Stimulated activated CD4-positive, alpha-beta T cell treated with anti-CD3 and anti-CD28 coated beads, Interleukin-12 subunit alpha, Interleukin-12 subunit beta, amount 100 ng/mL, for 24 hours (primary cell): Measurements from ENCODE around the gene NOL7.

Source experiments
- DNase-seq, 2 experiments: peaks; one replicate each; pipeline ENCODE4 v3.0.0-alpha.2; 2020; ENCODE audit warnings: low read depth in 2 of 2

Gene NOL7

GRCh38 chr6:13614926-13615791 lies at the start of gene NOL7:
NOL7 (plus strand) TSS chr6:13615335; CDS start chr6:13615359, 24 bp downstream.
- peak; percentile 95 to 99 for DNase-seq

GRCh38 chr6:13565921-13566320 lies 49.2 kb upstream of the NOL7 start:
- no peak for DNase-seq

GRCh38 chr6:13566500-13566899 lies 48.6 kb upstream of the NOL7 start:
- DNase-seq = no peak

- DNase-seq = no peak
Measured at GRCh38 chr6:13568970-13569369, 46.2 kb upstream of the NOL7 start.

GRCh38 chr6:13572240-13572639 lies 42.9 kb upstream of the NOL7 start:
- DNase-seq = no peak

- no peak for DNase-seq
Measured at GRCh38 chr6:13572951-13573654, 42.0 kb upstream of the NOL7 start.

GRCh38 chr6:13573669-13574110 lies 41.4 kb upstream of the NOL7 start:
- peak in 1 of 2 experiments; percentile 8 for DNase-seq

GRCh38 chr6:13574149-13574570 lies 41.0 kb upstream of the NOL7 start:
- peak; percentile 82 to 89 for DNase-seq

GRCh38 chr6:13574571-13575376 lies 40.4 kb upstream of the NOL7 start, which contains the start of gene SIRT5:
SIRT5 (plus strand) TSS chr6:13574601; CDS start chr6:13584111, 9,510 bp downstream.
- peak; percentile 54 to 75 for DNase-seq

- DNase-seq = no peak
Measured at GRCh38 chr6:13575377-13575775, 39.8 kb upstream of the NOL7 start.

- DNase-seq = no peak
Measured at GRCh38 chr6:13576017-13576416, 39.1 kb upstream of the NOL7 start.

GRCh38 chr6:13577926-13578325 lies 37.2 kb upstream of the NOL7 start:
- DNase-seq = no peak

GRCh38 chr6:13579911-13580310 lies 35.2 kb upstream of the NOL7 start:
- DNase-seq = no peak

- no peak for DNase-seq
Measured at GRCh38 chr6:13581700-13582229, 33.4 kb upstream of the NOL7 start.

- DNase-seq = no peak
Measured at GRCh38 chr6:13586603-13587542, 28.3 kb upstream of the NOL7 start.

GRCh38 chr6:13589801-13590200 lies 25.3 kb upstream of the NOL7 start:
- no peak for DNase-seq

GRCh38 chr6:13590574-13591153 lies 24.5 kb upstream of the NOL7 start:
- DNase-seq = no peak

- no peak for DNase-seq
Measured at GRCh38 chr6:13591205-13591921, 23.8 kb upstream of the NOL7 start.

- DNase-seq = no peak
Measured at GRCh38 chr6:13593103-13593502, 22.0 kb upstream of the NOL7 start.
